CD4-positive, alpha-beta T cell treated with Interleukin-1 beta for 1 hour (primary cell): ENCODE results near the gene NFAT5.

ENCODE experiments used
- DNase-seq, 2 donors: peaks; one replicate each; pipeline ENCODE4 v3.0.0-alpha.2; 2020 to 2022

Gene NFAT5

DNA sequence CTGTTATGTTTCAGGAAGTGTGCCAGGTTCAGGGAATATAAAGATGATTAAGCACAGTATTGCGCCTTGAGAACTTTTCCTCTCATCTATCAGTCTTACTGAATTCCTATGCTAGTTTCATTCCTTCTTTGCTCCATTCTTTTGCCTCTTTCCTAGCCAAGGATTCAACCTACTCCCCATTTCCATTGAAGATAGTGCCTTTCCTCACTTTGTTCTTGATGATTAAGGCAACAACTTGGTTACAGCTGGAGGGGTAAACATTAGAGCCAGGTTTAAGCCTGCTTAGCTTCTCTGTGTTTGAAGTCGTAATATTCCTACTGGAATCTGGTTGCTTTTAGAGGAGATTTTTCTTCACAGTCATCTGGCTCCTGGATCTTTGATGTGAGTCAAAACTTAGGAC is 85.5 kb downstream of the NFAT5 start:
- DNase-seq: no peak

DNA sequence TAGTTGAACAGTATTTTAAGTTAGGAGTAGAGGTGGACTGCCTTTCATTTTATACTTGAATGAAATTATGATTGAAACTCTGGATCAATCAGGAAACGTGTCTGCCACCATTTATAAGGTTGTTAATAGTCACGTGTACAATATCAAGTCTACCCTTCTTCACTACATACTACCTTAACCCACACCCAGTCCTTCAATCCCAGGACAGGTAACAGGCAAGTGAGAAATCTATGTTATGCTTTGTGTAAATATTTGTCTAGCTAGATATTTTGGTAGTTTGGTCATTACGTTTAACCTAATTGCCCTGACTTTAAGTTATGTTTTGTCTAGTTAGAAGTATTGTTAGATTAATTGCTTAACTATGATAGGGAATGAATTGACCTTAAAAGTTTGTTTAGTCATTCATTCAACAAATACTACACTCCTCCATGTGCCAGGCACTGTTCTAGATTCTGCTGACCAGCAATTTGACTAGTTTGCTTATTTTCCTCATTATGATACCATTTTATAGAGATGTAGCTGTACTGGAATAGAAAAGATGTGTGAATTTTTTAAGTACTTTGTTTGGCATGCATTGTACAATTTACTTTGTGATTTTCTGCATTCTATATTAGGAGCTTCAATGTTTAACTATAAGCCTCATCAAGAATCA is 88.6 kb downstream of the NFAT5 start:
- no peak for DNase-seq

DNA sequence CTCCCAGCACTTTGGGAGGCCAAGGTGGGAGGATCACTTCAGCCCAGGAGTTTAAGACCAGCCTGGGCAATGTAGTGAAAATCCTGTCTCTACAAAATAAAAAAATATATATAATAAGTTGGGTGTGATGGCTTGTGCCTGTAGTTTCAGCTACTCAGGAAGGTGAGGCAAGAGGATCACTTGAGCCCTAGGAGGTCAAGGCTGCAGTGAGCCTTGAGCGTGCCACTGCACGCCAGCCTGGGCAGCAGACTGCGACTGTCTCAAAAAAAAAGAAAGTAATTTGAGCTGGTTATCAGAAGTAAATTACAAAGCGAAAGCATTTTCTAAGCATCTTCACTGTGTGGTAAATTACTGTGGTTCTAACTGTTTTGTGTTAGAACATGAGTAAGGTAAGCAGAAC is 94.4 kb downstream of the NFAT5 start:
- DNase-seq: no peak

DNA sequence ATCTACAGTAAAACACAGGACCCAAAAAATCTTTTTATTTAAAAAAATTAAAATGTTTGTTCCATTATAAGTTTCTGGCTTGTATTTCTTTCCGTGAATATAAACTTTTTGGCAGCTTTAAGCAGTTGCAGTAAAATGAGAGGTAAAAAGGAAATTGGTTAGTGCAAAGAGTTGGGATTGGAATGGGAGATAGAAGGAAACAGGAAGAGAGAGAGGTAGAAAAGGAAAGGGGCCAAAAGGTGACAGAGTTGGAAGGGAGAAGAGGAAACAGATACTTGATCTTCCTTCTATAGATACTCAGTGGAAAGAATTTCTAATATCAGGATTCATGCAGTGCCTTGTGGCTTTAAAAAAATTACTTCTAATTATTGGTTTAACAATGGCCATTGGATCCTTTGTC is 97.1 kb downstream of the NFAT5 start:
- DNase-seq: no peak

DNA sequence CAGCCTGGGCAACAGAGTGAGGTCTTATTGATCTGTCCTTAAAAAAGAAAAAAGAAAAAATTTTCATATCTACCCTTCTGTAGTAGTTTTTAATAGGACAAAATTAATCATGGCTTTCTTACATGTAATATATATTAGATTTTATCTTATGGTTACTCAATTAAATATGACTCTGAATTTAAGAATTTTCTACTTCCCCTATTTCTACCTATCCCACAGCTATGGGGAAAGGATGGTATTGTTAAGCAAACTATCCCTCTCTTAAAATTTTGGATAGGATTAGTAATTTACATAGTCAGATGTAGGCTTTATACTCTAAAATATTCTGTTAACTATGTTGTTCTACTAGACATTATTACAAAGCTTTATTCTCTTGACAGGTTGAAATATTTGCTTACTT is 98.1 kb downstream of the NFAT5 start:
- no peak for DNase-seq

DNA sequence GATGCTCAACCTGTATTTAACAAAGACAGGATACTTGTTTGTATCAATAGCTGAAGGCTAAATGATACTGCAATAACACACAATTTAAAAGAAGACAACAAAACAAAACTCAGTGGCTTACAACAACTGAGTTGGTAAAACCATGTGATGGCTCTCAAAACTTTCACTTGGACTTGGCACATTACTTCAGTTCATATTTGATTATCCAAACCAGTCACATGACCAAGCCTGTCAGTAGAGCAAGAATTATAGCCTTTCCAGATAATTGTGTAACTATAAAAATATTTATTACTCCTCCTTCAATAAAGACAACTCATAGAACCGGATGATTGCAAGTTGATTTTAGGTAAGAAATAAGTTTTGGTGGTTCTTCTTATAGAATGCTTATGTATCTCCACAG is 103.8 kb downstream of the NFAT5 start:
- DNase-seq: no peak

DNA sequence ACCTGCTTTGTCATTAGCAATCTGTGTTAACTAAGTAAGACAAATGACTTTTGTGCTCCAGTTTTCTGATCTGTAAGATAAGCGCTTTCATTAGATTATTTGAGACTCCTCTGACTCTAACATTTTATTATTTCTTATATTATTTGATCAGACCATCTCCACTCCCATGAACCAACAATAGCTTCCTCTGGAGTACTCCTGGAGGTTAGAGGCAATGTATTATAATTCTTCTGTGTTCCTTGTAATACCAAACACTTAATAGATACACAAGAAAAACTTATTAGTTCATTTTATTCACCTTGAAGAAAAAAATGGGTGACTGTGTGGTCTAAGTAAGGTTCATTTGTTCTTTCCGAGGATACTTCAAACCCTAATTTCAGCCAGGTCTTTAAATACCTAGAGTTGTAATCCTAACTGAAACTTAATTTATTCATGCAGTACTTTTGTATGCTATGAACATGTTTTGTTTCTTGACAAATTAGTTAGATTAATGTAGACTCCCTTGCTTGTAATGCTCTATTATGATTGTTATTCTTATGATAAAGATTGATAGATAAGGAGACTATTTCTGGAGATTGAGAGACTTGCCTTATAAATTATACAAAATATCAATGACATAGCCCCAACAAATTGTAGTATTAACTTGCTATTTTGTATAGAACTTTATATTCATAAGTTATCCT is 106.7 kb downstream of the NFAT5 start:
- no peak for DNase-seq

DNA sequence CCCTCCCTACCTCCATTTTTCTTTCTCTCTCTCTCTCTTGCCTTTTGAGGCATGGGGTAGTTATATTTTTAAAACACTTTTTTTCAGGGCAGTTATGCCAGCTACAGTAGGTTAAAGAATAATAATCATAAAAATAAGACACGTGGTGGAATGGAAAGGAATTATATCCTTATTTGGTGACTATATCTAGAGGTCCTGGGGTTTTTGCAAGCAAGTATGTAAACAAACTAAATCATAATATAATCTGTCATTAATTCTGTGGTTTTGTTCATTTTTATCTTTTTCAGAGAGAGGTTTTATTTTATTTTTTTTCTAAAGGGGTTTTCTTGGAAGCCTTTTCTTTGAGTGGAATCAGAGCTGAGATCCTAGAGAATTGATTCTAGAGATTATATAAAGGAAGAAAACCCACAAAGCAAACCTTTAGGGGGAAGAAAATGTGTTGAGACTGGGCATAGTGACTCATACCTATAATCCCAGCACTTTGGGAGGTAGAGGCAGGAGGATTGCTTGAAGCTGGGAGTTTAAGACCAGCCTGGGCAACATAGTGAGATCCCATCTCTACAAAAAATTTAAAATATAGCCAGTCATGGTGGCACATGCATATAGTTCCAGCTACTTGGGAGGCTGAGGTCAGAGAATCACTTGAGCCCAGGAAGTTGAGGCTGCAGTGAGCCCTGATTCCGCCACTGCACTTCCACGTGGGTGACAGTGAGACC is 107.4 kb downstream of the NFAT5 start:
- DNase-seq: no peak

DNA sequence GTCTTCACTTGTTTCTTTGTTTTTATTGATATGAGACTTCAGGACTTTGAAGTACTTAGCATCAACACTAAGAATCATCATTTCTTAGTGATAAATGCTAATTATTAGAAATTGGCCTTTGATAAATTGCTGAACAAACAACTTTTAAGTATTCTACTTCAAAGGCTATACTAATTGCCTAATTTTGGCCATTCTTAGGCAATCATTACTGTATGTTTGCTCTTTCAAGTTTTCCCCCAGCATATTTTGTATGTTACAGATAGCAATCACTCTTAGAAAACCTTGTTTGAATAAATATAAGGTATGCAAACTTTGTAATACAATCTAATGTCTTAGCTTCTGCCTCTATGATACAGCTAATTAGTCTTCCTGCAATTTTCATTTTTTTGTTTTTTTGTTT is 114.6 kb downstream of the NFAT5 start:
- no peak for DNase-seq

DNA sequence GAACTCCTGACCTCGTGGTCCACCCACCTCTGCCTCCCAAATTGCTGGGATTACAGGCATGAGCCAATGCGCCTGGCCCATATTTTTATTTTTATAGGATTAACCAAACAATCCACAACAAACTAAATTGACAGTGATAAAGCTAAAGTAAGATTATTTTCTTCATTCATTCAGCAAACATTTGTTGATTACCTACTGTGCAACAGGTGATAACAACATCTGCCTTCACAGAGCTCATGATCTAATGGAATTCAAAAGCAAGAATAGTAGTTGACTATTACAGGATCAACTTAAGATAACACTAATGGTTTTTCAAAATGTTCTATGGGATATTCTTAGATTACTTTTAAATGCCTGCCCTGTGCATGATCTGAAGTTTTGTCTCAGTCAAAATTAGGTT is 122.8 kb downstream of the NFAT5 start:
- DNase-seq: no peak

DNA sequence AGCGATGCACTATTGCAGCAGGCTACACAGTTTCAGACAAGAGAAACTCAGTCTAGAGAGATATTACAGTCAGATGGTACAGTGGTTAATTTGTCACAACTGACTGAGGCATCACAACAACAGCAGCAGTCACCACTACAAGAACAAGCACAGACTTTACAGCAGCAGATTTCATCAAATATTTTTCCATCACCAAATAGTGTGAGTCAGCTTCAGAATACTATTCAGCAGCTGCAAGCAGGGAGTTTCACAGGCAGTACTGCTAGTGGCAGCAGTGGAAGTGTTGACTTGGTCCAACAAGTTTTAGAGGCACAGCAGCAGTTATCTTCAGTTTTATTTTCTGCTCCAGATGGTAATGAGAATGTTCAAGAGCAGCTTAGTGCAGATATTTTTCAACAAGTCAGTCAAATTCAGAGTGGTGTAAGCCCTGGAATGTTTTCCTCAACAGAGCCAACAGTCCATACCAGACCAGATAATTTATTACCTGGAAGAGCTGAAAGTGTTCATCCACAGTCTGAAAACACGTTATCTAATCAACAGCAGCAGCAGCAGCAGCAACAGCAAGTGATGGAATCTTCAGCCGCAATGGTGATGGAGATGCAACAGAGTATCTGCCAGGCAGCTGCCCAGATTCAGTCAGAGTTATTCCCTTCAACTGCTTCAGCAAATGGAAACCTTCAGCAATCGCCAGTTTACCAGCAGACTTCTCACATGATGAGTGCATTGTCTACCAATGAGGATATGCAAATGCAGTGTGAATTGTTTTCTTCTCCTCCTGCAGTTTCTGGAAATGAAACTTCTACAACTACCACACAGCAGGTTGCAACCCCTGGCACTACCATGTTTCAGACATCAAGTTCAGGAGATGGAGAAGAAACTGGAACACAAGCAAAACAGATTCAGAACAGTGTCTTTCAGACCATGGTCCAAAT is 126.5 kb downstream of the NFAT5 start:
- no peak for DNase-seq

DNA sequence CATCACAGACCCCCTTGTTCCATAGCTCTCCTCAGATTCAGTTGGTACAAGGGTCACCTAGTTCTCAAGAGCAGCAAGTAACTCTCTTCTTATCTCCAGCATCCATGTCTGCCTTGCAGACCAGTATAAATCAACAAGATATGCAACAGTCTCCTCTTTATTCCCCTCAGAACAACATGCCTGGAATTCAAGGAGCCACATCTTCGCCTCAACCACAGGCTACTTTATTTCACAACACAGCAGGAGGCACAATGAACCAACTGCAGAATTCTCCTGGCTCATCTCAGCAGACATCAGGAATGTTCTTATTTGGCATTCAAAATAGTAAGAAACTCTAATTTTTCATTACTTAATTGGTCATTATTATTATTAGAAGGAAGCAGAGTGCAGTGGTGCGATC is 128.2 kb downstream of the NFAT5 start:
- DNase-seq: no peak

DNA sequence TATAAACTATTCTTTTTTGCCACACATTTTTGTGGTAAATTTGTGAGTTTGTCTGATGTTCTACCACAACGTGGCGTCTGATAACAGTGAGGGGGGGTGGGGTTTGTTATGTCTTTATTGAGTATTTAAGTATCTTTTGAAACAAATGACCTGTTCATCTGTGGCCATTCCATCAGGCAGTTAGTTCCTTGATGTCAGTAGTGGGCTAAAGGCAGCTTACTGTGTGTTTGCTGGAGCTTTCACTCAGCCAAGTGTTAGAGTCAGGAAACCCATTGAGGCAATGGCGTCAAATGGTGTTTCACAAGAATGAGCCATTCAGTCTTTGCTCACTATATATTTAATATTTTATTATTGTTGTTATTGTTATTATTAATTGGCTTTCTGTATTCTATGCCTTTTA is 132.6 kb downstream of the NFAT5 start:
- DNase-seq: no peak

DNA sequence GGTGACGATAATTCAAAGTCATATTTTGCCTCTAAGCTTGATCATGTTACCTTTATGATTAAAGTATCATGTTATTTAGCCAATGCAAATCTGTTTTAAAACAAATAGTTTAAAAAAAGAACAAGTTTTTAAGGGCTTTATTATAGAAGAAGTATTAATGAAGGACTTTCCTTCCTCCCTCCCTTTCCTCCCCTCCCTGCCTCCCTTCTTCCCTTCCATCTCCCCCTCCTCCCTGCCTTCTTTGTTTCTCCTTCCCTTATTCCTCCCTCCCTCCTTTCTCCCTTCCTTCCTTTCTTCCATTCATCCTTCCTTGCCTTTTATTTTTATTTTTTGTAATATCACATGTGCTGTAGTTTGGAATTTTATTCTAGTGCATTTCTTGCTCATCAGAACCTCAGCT is 134.1 kb downstream of the NFAT5 start:
- no peak for DNase-seq

DNA sequence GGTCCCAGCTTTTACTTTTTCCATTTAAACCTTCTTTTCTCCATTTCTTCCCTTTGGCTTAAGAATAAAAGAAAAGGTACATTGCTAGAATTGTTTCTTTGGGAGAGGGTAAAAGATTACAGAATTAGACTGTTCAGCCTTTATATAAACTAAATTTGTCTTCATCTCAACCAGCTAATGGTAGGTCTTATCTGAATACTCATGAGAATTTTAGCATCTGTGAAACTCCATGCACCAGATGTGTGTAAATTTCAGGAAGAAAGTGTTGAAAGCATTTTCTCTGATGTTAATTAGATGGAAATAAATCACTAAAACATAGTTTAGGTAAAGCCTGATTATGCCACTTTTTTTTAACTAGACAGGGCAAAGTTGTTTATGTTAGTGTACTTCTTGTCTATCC is 135.7 kb downstream of the NFAT5 start:
- DNase-seq: no peak

DNA sequence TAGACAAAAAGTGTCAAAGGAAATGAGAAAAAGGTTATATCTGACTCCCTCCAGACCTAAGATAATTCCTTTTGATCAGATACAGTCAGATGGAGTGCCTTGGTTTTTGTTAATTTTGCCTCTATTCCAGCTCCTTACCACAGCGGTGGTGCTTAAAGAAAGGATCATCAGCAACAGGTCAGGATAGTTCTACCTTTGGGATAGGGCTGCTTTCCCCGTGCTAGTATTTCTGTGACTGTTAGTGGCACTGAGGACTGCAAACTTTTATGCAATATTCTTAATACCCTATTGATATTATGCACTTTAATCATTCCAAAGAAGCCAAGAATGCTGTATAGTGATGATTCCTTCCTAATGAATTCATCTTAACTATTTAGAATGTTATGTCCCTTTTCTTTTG is 136.1 kb downstream of the NFAT5 start:
- no peak for DNase-seq

DNA sequence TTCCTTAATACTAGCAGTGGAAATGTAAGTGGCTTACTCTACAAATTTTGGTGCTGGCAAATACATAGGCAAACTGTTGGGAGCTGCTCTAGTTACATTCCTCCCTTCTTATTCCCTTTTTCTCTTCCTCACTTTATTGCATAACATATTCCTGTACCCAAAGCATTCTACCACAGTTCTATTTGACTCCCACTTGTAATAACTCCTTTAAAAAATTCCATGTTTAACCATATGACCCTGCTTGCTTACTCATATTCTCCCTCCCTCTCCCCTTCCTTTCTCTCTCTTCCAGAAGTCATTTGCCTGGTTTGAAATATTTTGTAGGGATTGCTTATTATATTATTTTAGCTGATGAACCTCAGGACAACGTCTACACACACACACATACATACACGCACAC is 137.9 kb downstream of the NFAT5 start:
- DNase-seq: no peak

DNA sequence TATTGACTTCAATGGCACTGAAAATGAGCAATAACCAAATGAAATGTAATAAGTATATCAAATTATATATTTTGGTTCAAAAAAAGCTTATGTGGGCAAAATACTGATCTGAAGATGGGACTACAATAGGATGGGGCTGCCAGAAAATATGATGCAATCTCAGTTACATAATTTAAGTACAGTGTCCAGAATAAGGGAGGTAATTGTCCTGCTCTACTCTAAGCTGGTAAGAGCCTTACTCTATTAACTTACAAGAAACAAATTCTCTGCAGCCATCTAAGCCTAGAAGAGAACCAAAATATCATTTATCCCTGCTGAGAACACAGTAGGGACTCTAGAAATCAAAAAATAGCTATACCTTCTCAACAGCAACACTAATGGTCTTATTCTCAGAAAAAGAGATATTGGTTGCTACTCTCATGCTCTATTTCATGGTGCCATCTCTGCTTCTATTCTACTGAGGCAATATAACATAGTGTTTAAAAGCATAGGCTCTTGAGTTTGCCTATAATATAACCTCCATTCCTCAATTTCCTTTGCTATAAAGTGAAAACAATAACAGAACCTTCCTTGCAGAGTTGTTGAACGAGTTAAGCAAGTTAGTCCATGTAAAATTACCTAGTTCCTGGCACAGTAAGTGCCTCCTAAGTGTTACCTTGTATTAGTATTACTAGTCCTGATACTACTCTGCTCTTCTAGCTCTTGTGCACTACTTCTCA is 140.6 kb downstream of the NFAT5 start:
- DNase-seq: no peak

DNA sequence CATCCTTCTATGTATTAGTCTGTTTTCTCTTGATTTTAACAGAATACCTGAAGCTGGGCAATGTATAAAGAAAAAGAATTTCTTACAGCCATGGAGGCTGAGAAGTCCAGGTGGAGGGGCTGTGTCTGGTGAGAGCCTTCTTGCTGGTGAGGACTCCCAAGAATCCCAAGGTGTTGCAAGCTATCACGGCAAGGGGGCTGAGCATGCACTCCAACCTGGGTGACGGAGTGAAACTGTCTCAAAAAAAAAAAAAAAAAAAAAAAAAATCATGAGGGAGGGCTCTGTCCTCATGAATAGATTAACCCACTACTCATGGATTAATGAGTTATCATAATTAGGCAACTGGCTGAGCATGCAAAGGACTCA is 141.2 kb downstream of the NFAT5 start:
- no peak for DNase-seq

DNA sequence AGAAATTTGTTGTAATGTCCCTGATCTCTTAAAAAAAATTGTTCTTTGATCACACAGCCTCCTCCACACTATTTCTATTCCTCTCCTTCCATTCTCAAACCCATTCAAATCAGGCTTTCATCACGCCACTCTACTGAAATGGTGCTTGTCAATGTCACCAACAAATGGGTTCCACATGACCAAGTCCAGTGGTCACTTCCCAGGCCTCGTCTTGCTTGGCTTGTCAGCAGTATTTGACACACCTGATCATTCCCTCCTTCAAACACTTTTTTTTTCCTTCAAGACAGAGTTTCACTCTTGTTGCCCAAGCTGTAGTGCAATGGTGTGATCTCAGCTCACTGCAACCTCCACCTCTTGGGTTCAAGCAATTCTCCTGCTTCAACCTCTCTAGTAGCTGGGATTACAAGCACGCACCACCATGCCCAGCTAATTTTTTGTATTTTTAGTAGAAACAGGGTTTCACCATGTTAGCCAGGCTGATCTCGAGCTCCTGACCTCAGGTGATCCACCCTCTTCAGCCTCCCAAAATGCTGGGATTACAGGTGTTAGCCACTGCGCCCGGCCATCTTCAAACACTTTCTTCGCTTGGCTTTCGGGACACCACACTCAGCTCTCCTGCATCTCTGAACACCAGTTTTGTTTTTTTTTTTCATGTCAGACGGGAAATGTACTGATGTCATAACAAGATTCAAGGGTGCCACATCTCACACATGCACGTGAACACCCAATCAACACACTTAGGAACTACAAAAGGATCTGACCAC is 142.3 kb downstream of the NFAT5 start:
- DNase-seq: no peak

DNA sequence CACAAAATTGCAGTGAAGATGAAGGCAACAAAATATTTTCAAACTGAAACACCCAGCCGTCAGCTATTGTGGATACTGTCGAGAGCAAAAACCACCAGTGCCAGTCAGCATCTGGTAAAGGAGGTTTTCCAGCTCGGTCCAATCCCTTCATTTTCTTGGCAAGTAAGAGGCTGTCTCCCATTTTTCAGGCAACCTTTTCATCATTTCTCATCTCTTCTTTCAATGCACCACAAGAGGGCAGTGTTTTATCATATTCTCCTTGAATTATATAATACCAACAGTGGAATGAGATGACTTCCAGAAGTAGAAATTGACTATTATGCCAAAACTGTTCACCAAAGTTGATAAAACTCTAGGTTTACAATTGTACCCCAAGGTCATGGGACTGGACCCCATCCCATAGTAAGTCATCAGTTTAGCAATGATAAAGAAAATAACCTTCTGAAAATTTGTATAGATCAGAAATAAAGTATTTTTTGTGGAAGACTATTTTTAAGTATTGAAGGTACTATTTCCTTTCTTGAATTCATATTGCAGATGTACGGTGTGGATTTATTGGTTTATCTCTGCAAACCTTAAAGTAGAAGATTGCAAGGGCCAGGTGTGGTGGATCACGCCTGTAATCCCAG is 143.8 kb downstream of the NFAT5 start:
- DNase-seq: peak in 1 of 2 donors; percentile 67
